IMR-90 (cell line): Measurements from ENCODE around the gene RASGRF1. TPM values are rescaled to one million over a fixed set of nuclear protein-coding genes. Genes with fewer than 3 reads are reported as not detected.

Source experiments
- ATAC-seq: fragments of 200-7000 bp; cut with Tn5 transposase; 2 replicates; pipeline ENCODE4 v1.9.1; 2020; ENCODE audit warnings: low read depth, mild to moderate bottlenecking, moderate library complexity
- BruUV-seq: library from RNA; stranded (reverse); fragments of 400-500 nt; replicated peaks from 2 replicates; lab custom pipeline; 2021; lab: Mats Ljungman, UMichigan
- CTCF ChIA-PET: fragments of 300-600 bp; formaldehyde crosslinking; extraction: SDS; loops from one replicate; lab custom pipeline; 2021; ENCODE audit warnings: antibody characterized with exemption; lab: Yijun Ruan, JAX
- POLR2A ChIA-PET: fragments of 300-600 bp; sonication (Branson Sonifier 250); formaldehyde crosslinking; loops from one replicate; lab custom pipeline; 2022; ENCODE audit warnings: antibody characterized with exemption; ENCODE audit not compliant: unreplicated experiment; lab: Charles Lee
- DNase-seq: peaks from one replicate; pipeline ENCODE4 v3.0.0; 2013
- H2AFZ ChIP-seq: replicated peaks from 2 replicates; pipeline ENCODE3; 2013; ENCODE audit warnings: low read length, mild to moderate bottlenecking; ENCODE audit not compliant: poor library complexity
- H2AK5ac ChIP-seq: 2 replicates; pipeline ENCODE4 v1.6.1; 2013; ENCODE audit warnings: low read depth, low read length, inconsistent platforms
- H2AK9ac ChIP-seq: replicated peaks from 2 replicates; pipeline ENCODE3; 2013; ENCODE audit warnings: mild to moderate bottlenecking, low read depth, low read length, moderate library complexity; ENCODE audit not compliant: poor library complexity
- H2BK120ac ChIP-seq: 2 replicates; pipeline ENCODE4 v1.6.1; 2013; ENCODE audit warnings: low read depth, low read length, inconsistent platforms
- H2BK15ac ChIP-seq: 3 replicates; pipeline ENCODE4 v1.6.1; 2013; ENCODE audit warnings: low read depth, low read length, inconsistent platforms
- H2BK20ac ChIP-seq: 2 replicates; pipeline ENCODE4 v1.6.1; 2013; ENCODE audit warnings: low read depth, mild to moderate bottlenecking, inconsistent platforms, low read length, moderate library complexity
- H2BK5ac ChIP-seq: 2 replicates; pipeline ENCODE4 v1.6.1; 2013; ENCODE audit warnings: mild to moderate bottlenecking, low read depth, low read length, inconsistent platforms; ENCODE audit not compliant: poor library complexity, severe bottlenecking
- H3K14ac ChIP-seq: replicated peaks from 2 replicates; pipeline ENCODE4 v1.6.1; 2013; ENCODE audit warnings: low read depth, low read length, inconsistent platforms
- H3K18ac ChIP-seq: 2 replicates; pipeline ENCODE4 v1.6.1; 2013; ENCODE audit warnings: low read depth, low read length, control low read depth
- H3K23ac ChIP-seq: 2 replicates; pipeline ENCODE4 v1.6.1; 2013; ENCODE audit warnings: low read depth, low read length, inconsistent platforms
- H3K27ac ChIP-seq: 2 replicates; pipeline ENCODE4 v1.5.1; 2013; ENCODE audit warnings: mild to moderate bottlenecking, control low read depth, low read length; ENCODE audit not compliant: insufficient read depth
- H3K27me3 ChIP-seq: 2 replicates; pipeline ENCODE4 v1.6.1; 2013; ENCODE audit warnings: low read length; ENCODE audit not compliant: control insufficient read depth, insufficient read depth
- H3K36me3 ChIP-seq: 2 replicates; pipeline ENCODE4 v1.6.1; 2013; ENCODE audit warnings: low read length, mixed read lengths; ENCODE audit not compliant: control insufficient read depth, insufficient read depth
- H3K4ac ChIP-seq: 2 replicates; pipeline ENCODE4 v1.6.1; 2013; ENCODE audit warnings: low read depth, low read length, inconsistent platforms
- H3K4me1 ChIP-seq: 2 replicates; pipeline ENCODE4 v1.6.1; 2013; ENCODE audit warnings: low read length, mixed read lengths; ENCODE audit not compliant: control insufficient read depth, insufficient read depth
- H3K4me2 ChIP-seq: 2 replicates; pipeline ENCODE4 v1.6.1; 2013; ENCODE audit warnings: low read depth, mild to moderate bottlenecking, control low read depth, low read length, moderate library complexity
- H3K4me3 ChIP-seq: 2 replicates; pipeline ENCODE4 v1.5.1; 2013; ENCODE audit warnings: low read depth, mild to moderate bottlenecking, control low read depth, low read length, moderate library complexity; ENCODE audit not compliant: insufficient read depth
- H3K56ac ChIP-seq: 2 replicates; pipeline ENCODE4 v1.6.1; 2013; ENCODE audit warnings: low read length, inconsistent platforms; ENCODE audit not compliant: insufficient read depth; ENCODE audit errors: extremely low read depth
- H3K79me1 ChIP-seq, 2 experiments: 2 replicates each; pipeline ENCODE4 v1.6.1; 2013; ENCODE audit warnings: low read length in 2 of 2, inconsistent platforms in 1 of 2, low read depth in 1 of 2
- H3K9ac ChIP-seq: 2 replicates; pipeline ENCODE4 v1.6.1; 2013; ENCODE audit warnings: low read depth, low read length, control low read depth
- H3K9me1 ChIP-seq: 2 replicates; pipeline ENCODE4 v1.6.1; 2013; ENCODE audit warnings: low read length, inconsistent platforms; ENCODE audit not compliant: insufficient read depth
- H3K9me3 ChIP-seq: 2 replicates; pipeline ENCODE4 v1.6.1; 2013; ENCODE audit warnings: low read length; ENCODE audit not compliant: control insufficient read depth, insufficient read depth
- H4K20me1 ChIP-seq: 2 replicates; pipeline ENCODE4 v1.6.1; 2013; ENCODE audit warnings: low read length, inconsistent platforms; ENCODE audit not compliant: insufficient read depth
- H4K5ac ChIP-seq: 2 replicates; pipeline ENCODE4 v1.6.1; 2013; ENCODE audit warnings: mild to moderate bottlenecking, low read depth, low read length, control low read depth
- H4K8ac ChIP-seq, 2 experiments: 2 replicates each; pipeline ENCODE4 v1.6.1; 2013; ENCODE audit warnings: low read depth in 2 of 2, low read length in 2 of 2, control low read depth in 1 of 2, inconsistent platforms in 1 of 2
- H4K91ac ChIP-seq: 2 replicates; pipeline ENCODE4 v1.6.1; 2013; ENCODE audit warnings: low read depth, low read length, inconsistent platforms; ENCODE audit not compliant: insufficient read depth
- BHLHE40 ChIP-seq: fragments of 150-350 bp; IDR thresholded peaks from 2 replicates; pipeline ENCODE4 v1.6.1; 2016; ENCODE audit warnings: mild to moderate bottlenecking, low read depth, low read length
- CEBPB ChIP-seq: IDR thresholded peaks from 2 replicates; pipeline ENCODE4 v1.6.1; 2012; ENCODE audit warnings: low read depth, low read length, improper control_type of control experiment
- CHD1 ChIP-seq: IDR thresholded peaks from 2 replicates; pipeline ENCODE4 v1.6.1; 2012; ENCODE audit warnings: low read depth, low read length, improper control_type of control experiment
- FOS ChIP-seq: fragments of 150-350 bp; IDR thresholded peaks from 2 replicates; pipeline ENCODE4 v1.6.1; 2016; ENCODE audit warnings: low read depth, low read length
- MAFK ChIP-seq: IDR thresholded peaks from 2 replicates; pipeline ENCODE4 v1.6.1; 2012; ENCODE audit warnings: low read depth, low read length, improper control_type of control experiment
- MAZ ChIP-seq: IDR thresholded peaks from 2 replicates; pipeline ENCODE4 v1.6.1; 2012; ENCODE audit warnings: low read depth, mild to moderate bottlenecking, low read length, improper control_type of control experiment, moderate library complexity, borderline replicate concordance
- MXI1 ChIP-seq: IDR thresholded peaks from 2 replicates; pipeline ENCODE4 v1.6.1; 2012; ENCODE audit warnings: low read depth, mild to moderate bottlenecking, low read length, moderate library complexity, borderline replicate concordance
- NFE2L2 ChIP-seq: fragments of 150-350 bp; IDR thresholded peaks from 2 replicates; pipeline ENCODE4 v1.6.1; 2016; ENCODE audit warnings: low read depth, mild to moderate bottlenecking, low read length
- POLR2A ChIP-seq: IDR thresholded peaks from 2 replicates; pipeline ENCODE4 v1.6.1; 2012; ENCODE audit warnings: mild to moderate bottlenecking, low read depth, low read length
- RAD21 ChIP-seq: IDR thresholded peaks from 2 replicates; pipeline ENCODE4 v1.6.1; 2012; ENCODE audit warnings: low read length, improper control_type of control experiment
- RCOR1 ChIP-seq: IDR thresholded peaks from 2 replicates; pipeline ENCODE4 v1.6.1; 2012; ENCODE audit warnings: mild to moderate bottlenecking, low read length, improper control_type of control experiment; ENCODE audit not compliant: insufficient replicate concordance
- RFX5 ChIP-seq: IDR thresholded peaks from 2 replicates; pipeline ENCODE4 v1.8.0; 2012; ENCODE audit warnings: low read depth, mild to moderate bottlenecking, low read length, moderate library complexity
- WGBS, 2 experiments: methylation state at CpG; one replicate each; pipeline versions ENCODE4 v1.1.5 to v1.1.7; 2013; ENCODE audit warnings: missing lambda C conversion rate in 2 of 2; ENCODE audit not compliant: insufficient read length in 1 of 2; ENCODE audit errors: extremely low coverage in 2 of 2; 5-methylcytosine and 5-hydroxymethylcytosine counted together
- dilution Hi-C: fragments of 300-500 bp; cut with HindIII; formaldehyde crosslinking; loops from one replicate; pipeline ENCODE4 v1.14.3; 2018; ENCODE audit warnings: low sequenced_read_pairs; ENCODE audit not compliant: unreplicated experiment
- in situ Hi-C: fragments of 300-500 bp; cut with MboI; formaldehyde crosslinking; loops from 3 replicates; pipeline ENCODE4 v1.14.3; 2019; ENCODE audit warnings: low sequenced_read_pairs, inconsistent platforms, mixed read lengths
- intact Hi-C: fragments of 100-400 bp; cut with micrococcal nuclease; formaldehyde crosslinking; loops from 2 replicates; pipeline ENCODE4 v1.10.0; 2022
- polyA plus RNA-seq, 3 experiments: library from polyadenylated mRNA; depleted of rRNA; stranded (reverse); fragments of >200 nt; gene quantifications; 2 replicates each; pipeline ENCODE4 v1.2.3, GENCODE V29; 2012; ENCODE audit warnings: low replicate concordance in 1 of 3
- total RNA-seq: library from RNA; depleted of rRNA; stranded (reverse); fragments of >200 nt; gene quantifications from 2 replicates; pipeline ENCODE4 v1.2.3, GENCODE V29; 2012
- TF ChIP-seq, protein P1 (sequence below): fragments of 150-350 bp; IDR thresholded peaks from 2 replicates; pipeline ENCODE4 v1.6.1; 2016; ENCODE audit warnings: low read depth, mild to moderate bottlenecking, low read length, moderate library complexity, borderline replicate concordance
- TF ChIP-seq, protein P2 (sequence below): conservative IDR thresholded peaks from 2 replicates; pipeline ENCODE4 v1.5.1; 2012; ENCODE audit warnings: mild to moderate bottlenecking, low read depth, low read length, improper control_type of control experiment
- TF ChIP-seq, protein P3 (sequence below): fragments of 150-350 bp; IDR thresholded peaks from 2 replicates; pipeline ENCODE4 v1.6.1; 2017; ENCODE audit warnings: mild to moderate bottlenecking, antibody characterized with exemption, low read length, low read depth

Gene RASGRF1
- total and polyA plus RNA-seq, 2 of the 4 experiments (the other 2 are of a cell fraction), result under 0.01 to 0.15 TPM

DNA sequence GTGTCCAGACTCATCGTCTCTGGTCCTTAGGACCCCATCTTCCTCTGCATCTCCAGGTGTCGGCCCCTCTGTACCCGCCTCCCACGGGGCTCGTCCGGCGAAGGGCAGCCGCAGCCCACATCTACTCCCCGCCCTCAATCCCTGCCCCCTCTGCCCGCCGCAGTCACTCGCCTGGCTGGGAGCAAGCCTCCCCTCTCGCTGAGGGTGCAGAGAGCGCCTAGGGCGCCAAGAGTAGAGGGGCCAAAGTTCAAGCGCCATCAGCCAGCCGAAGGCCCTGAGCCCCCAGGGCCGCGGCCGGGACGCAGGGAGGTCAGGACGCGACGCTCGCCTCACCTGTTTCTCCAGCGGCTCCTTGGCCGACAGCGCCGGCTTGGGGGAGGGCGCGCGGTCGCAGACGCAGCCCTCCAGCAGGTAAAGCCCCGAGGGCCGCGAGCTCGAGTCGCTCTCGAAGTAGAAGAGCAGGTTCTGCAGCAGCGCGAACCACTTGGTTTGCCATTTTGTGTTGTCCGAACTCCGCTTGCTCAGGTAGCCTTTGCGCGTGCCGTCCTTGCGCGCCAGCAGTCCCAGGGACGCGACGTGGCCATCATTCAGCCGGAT, 592 bp downstream of the RASGRF1 start:
- CTCF ChIA-PET, result no interaction called here

More for the DNA sequence above, 592 bp downstream of the RASGRF1 start:
- Histone ChIP-seq H3K79me1 (no peaks in the 10 kb centered on the region), H3K9ac (no peak overlapping the region), H2BK20ac (no peak overlapping the region), H4K91ac (no peak overlapping the region), H2AFZ (no peak overlapping the region), H3K27me3 (peaks cover 41% of the 10 kb centered on the region), H2BK15ac (no peak overlapping the region), H3K27ac (no peak overlapping the region), H3K18ac (no peak overlapping the region), H4K20me1 (peaks cover 4% of the 10 kb centered on the region; the same call in 1 of the 2 replicates), H3K9me3 (no peaks in the 10 kb centered on the region), H3K9me1 (no peaks in the 10 kb centered on the region), H4K8ac (no peak overlapping the region), H3K36me3 (no peaks in the 10 kb centered on the region), H3K56ac (no peak overlapping the region), H2BK5ac (no peak overlapping the region), H2BK120ac (no peak overlapping the region), H3K4me2 (no peak overlapping the region), H2AK9ac (no peak overlapping the region), H2AK5ac (no peak overlapping the region), H3K23ac (no peak overlapping the region), H3K14ac (no peak overlapping the region), H3K4me1 (no peaks in the 10 kb centered on the region), H4K5ac (no peak overlapping the region), H3K4me3 (no peak overlapping the region), H3K4ac (no peak overlapping the region)
- POLR2A ChIA-PET, result no interaction called here
- 1% methylated on average over 24 of the region's 53 CpGs; no CpG with 5 or more reads in 1 of the 2 experiments for WGBS, 2 experiments
- dilution Hi-C loops, result no loop called here
- TF ChIP-seq NFE2L2 (no peak), MAFK (no peak), CEBPB (no peak), RCOR1 (no peak), FOS (no peak), POLR2A (no peak), MAZ (no peak), RFX5 (no peak), RAD21 (no peak), BHLHE40 (no peak), CHD1 (no peak), MXI1 (no peak)
- TF ChIP-seq, protein P1, sequence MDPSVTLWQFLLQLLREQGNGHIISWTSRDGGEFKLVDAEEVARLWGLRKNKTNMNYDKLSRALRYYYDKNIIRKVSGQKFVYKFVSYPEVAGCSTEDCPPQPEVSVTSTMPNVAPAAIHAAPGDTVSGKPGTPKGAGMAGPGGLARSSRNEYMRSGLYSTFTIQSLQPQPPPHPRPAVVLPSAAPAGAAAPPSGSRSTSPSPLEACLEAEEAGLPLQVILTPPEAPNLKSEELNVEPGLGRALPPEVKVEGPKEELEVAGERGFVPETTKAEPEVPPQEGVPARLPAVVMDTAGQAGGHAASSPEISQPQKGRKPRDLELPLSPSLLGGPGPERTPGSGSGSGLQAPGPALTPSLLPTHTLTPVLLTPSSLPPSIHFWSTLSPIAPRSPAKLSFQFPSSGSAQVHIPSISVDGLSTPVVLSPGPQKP, result no peak
- TF ChIP-seq, protein P2, sequence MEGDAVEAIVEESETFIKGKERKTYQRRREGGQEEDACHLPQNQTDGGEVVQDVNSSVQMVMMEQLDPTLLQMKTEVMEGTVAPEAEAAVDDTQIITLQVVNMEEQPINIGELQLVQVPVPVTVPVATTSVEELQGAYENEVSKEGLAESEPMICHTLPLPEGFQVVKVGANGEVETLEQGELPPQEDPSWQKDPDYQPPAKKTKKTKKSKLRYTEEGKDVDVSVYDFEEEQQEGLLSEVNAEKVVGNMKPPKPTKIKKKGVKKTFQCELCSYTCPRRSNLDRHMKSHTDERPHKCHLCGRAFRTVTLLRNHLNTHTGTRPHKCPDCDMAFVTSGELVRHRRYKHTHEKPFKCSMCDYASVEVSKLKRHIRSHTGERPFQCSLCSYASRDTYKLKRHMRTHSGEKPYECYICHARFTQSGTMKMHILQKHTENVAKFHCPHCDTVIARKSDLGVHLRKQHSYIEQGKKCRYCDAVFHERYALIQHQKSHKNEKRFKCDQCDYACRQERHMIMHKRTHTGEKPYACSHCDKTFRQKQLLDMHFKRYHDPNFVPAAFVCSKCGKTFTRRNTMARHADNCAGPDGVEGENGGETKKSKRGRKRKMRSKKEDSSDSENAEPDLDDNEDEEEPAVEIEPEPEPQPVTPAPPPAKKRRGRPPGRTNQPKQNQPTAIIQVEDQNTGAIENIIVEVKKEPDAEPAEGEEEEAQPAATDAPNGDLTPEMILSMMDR, result no peak
- TF ChIP-seq, protein P3, sequence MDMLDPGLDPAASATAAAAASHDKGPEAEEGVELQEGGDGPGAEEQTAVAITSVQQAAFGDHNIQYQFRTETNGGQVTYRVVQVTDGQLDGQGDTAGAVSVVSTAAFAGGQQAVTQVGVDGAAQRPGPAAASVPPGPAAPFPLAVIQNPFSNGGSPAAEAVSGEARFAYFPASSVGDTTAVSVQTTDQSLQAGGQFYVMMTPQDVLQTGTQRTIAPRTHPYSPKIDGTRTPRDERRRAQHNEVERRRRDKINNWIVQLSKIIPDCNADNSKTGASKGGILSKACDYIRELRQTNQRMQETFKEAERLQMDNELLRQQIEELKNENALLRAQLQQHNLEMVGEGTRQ, result no peak
- DNase-seq, result no peak
- no TSS peak for BruUV-seq
- intact Hi-C loops, result no loop called here
- in situ Hi-C loops, result no loop called here
- ATAC-seq, result no peak
